ENCODE measurements around the gene OXTR.

GRCh38 chr3:8749316-8749715, 20.1 kb downstream of the OXTR start:
- TF ChIP-seq POLR2AphosphoS5 (IDR thresholded peaks at IDR 0.05): no peak
- TF ChIP-seq CTCF (IDR thresholded peaks at IDR 0.05): no peak
